HUES6 (cell line): Measurements from ENCODE around the gene FBLN7.
"Not testable (repeated sequence)": the region's sequence is repeated elsewhere in the genome, so short reads cannot be mapped to it uniquely, and the experiment has no call there.

Experiments used
- H3K27ac ChIP-seq: 2 replicates; pipeline ENCODE4 v1.7.0; 2013; ENCODE audit warnings: low read depth, mild to moderate bottlenecking, low read length, inconsistent platforms
- H3K27me3 ChIP-seq: 2 replicates; pipeline ENCODE4 v1.6.1; 2013; ENCODE audit warnings: low read length; ENCODE audit not compliant: control insufficient read depth, insufficient read depth
- H3K36me3 ChIP-seq: 2 replicates; pipeline ENCODE4 v1.6.1; 2013; ENCODE audit warnings: low read length; ENCODE audit not compliant: control insufficient read depth, insufficient read depth
- H3K4me1 ChIP-seq: 2 replicates; pipeline ENCODE4 v1.6.1; 2013; ENCODE audit warnings: low read length; ENCODE audit not compliant: control insufficient read depth, insufficient read depth
- H3K4me3 ChIP-seq: 2 replicates; pipeline ENCODE4 v1.5.1; 2013; ENCODE audit warnings: low read depth, low read length
- H3K9ac ChIP-seq: one replicate; pipeline ENCODE4 v1.6.1; 2013; ENCODE audit warnings: mild to moderate bottlenecking, low read length
- H3K9me3 ChIP-seq: 2 replicates; pipeline ENCODE4 v1.6.1; 2013; ENCODE audit warnings: low read depth, low read length; ENCODE audit not compliant: control insufficient read depth, insufficient read depth

Gene FBLN7

DNA sequence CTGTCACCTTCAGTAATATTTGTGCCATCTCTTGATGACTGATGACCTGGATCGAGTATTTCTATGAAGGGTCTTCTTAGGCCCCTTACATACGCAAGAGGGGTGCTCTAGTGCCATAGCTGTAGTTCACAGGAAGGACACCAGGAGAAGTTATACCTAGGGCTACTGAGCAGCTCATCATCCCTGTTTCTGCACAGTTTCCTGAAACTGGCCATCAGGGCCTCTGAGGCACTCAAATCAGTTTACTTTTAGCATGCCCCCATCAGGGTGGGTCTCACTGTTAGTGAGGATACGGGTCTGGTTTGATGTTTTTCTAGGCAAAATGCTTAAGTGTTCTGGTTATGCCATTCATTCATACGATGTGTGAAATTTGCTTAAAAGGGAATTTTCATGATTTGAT lies 20.0 kb upstream of the FBLN7 start:
- H3K9me3 ChIP-seq: no peaks in the 10 kb centered on the region
- no peaks in the 10 kb centered on the region for H3K27me3 ChIP-seq
- H3K4me1 ChIP-seq: no peaks in the 10 kb centered on the region
- no peak overlapping the region for H3K27ac ChIP-seq
- no peak overlapping the region for H3K9ac ChIP-seq
- peaks cover 9% of the 10 kb centered on the region; the same call in 1 of the 2 replicates for H3K36me3 ChIP-seq
- no peak overlapping the region for H3K4me3 ChIP-seq

DNA sequence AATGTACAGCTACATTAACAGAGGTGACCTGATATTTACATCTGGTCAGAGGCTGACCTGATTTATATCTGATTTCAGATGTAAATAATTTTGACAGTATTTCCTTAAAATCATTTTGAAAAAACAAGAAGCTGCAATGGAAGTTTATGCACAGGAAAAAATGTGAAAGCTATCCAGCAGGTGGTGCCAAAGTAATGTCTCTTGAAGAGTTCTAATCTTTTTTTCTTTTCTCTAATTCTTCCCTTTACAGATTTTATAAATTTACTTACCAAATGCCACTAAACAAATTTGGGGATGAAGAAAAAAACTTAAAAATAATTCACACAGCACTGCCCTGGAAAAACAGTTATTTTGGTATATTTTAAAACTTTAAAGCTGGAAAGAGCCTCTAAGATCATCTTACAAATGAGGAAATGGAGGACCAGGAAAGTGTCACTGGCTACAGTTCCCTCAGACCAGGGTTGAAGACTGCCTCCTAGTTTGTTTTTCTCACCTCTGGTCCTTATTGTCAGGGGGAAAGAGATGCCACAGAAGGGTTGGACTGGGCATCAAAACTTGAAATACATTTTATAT lies 16.4 kb upstream of the FBLN7 start:
- Histone ChIP-seq H3K27ac (no peak overlapping the region), H3K4me1 (no peaks in the 10 kb centered on the region), H3K27me3 (no peaks in the 10 kb centered on the region), H3K9ac (no peak overlapping the region), H3K36me3 (peaks cover 7% of the 10 kb centered on the region; the same call in 1 of the 2 replicates), H3K4me3 (no peak overlapping the region), H3K9me3 (no peaks in the 10 kb centered on the region)

DNA sequence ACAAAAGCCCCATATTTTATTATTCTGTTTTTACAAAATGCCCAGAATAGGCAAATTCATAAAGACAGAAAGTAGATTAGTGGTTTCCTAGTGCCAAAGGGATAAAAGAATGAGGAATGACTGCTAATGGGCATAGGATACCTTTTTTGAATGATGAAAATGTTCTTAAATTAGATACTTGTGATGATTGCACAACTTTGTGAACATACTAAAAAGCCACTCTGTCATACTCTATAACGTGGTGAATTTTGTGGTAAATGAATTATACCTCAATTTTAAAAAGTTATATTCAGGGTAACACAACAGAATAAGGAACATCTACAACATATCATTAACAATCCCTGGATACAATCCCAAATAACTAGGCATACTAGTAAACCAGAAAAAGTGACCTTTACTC lies 9.1 kb upstream of the FBLN7 start:
- no peak overlapping the region for H3K4me3 ChIP-seq
- no peaks in the 10 kb centered on the region for H3K4me1 ChIP-seq
- peaks cover 9% of the 10 kb centered on the region for H3K9me3 ChIP-seq
- no peaks in the 10 kb centered on the region for H3K36me3 ChIP-seq
- no peak overlapping the region for H3K9ac ChIP-seq
- H3K27ac ChIP-seq: no peak overlapping the region
- no peaks in the 10 kb centered on the region for H3K27me3 ChIP-seq

- H3K36me3 ChIP-seq: no peaks in the 10 kb centered on the region
- no peak overlapping the region for H3K4me3 ChIP-seq
- H3K9me3 ChIP-seq: peaks cover 5% of the 10 kb centered on the region; the same call in 1 of the 2 replicates
- peaks cover 24% of the 10 kb centered on the region for H3K27me3 ChIP-seq
- no peak overlapping the region for H3K27ac ChIP-seq
- H3K9ac ChIP-seq: no peak overlapping the region
- peaks cover 5% of the 10 kb centered on the region; the same call in 1 of the 2 replicates for H3K4me1 ChIP-seq
Observed at GRCh38 chr2:112133344-112133743, 4.8 kb upstream of the FBLN7 start.

DNA sequence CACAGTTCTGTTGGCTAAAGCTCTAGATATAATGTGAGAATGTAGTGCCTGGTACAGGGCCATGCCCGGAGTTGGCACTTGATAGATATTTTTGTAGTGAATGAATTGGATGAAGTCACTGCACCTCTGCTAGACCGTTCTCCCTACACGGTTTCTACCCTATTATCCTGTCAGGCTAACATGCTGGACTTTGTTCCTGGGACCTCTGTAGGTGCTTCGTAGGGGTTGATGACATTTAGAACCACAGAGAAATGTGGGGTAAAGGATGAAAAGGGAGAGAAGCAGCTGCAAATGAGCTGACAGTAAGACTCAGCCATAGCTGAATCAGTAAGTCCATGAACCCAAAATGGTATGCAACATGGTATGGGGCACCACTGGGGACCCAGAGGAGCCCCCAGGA lies 4.1 kb upstream of the FBLN7 start:
- H3K9me3 ChIP-seq: peaks cover 5% of the 10 kb centered on the region; the same call in 1 of the 2 replicates
- H3K4me1 ChIP-seq: peaks cover 5% of the 10 kb centered on the region; the same call in 1 of the 2 replicates
- no peak overlapping the region for H3K27ac ChIP-seq
- H3K27me3 ChIP-seq: peaks cover 31% of the 10 kb centered on the region
- H3K36me3 ChIP-seq: no peaks in the 10 kb centered on the region
- no peak overlapping the region for H3K4me3 ChIP-seq
- H3K9ac ChIP-seq: no peak overlapping the region

GRCh38 chr2:112136096-112136495 lies 2.1 kb upstream of the FBLN7 start:
- H3K4me3 ChIP-seq: no peak overlapping the region
- H3K9ac ChIP-seq: no peak overlapping the region
- H3K27ac ChIP-seq: no peak overlapping the region
- H3K4me1 ChIP-seq: peaks cover 5% of the 10 kb centered on the region; the same call in 1 of the 2 replicates
- no peaks in the 10 kb centered on the region for H3K36me3 ChIP-seq
- peaks cover 49% of the 10 kb centered on the region for H3K27me3 ChIP-seq
- peaks cover 5% of the 10 kb centered on the region; the same call in 1 of the 2 replicates for H3K9me3 ChIP-seq

- Histone ChIP-seq H3K27me3 (peaks cover 65% of the 10 kb centered on the region), H3K9me3 (peaks cover 5% of the 10 kb centered on the region; the same call in 1 of the 2 replicates), H3K36me3 (no peaks in the 10 kb centered on the region), H3K4me1 (peaks cover 5% of the 10 kb centered on the region; the same call in 1 of the 2 replicates), H3K9ac (no peak overlapping the region), H3K27ac (no peak overlapping the region), H3K4me3 (peak overlapping the region; percentile 62)
Observed at GRCh38 chr2:112137516-112138158, 548 bp upstream of the FBLN7 start.

DNA sequence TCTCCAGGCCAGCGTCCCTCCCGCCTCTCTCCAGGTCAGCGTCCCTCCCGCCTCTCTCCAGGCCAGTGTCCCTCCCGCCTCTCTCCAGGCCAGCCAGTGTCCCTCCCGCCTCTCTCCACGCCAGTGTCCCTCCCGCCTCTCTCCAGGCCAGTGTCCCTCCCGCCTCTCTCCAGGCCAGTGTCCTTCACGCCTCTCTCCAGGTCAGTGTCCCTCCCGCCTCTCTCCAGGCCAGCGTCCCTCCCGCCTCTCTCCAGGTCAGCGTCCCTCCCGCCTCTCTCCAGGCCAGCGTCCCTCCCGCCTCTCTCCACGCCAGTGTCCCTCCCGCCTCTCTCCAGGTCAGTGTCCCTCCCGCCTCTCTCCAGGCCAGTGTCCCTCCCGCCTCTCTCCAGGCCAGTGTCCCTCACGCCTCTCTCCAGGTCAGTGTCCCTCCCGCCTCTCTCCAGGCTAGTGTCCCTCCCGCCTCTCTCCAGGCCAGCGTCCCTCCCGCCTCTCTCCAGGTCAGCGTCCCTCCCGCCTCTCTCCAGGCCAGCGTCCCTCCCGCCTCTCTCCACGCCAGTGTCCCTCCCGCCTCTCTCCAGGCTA lies 939 bp downstream of the FBLN7 start:
- peak overlapping the region; percentile 62 for H3K4me3 ChIP-seq
- H3K27me3 ChIP-seq: peaks cover 70% of the 10 kb centered on the region
- H3K4me1 ChIP-seq, H3K9me3 ChIP-seq, H3K27ac ChIP-seq, H3K36me3 ChIP-seq, H3K9ac ChIP-seq: not testable (repeated sequence)

DNA sequence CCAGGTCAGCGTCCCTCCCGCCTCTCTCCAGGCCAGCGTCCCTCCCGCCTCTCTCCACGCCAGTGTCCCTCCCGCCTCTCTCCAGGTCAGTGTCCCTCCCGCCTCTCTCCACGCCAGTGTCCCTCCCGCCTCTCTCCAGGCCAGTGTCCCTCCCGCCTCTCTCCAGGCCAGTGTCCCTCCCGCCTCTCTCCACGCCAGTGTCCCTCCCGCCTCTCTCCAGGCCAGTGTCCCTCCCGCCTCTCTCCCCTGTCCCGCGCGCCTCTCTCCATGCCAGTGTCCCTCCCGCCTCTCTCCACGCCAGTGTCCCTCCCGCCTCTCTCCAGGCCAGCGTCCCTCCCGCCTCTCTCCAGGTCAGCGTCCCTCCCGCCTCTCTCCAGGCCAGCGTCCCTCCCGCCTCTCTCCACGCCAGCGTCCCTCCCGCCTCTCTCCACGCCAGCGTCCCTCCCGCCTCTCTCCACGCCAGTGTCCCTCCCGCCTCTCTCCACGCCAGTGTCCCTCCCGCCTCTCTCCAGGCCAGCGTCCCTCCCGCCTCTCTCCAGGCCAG lies 1.5 kb downstream of the FBLN7 start:
- not testable (repeated sequence) for H3K9ac ChIP-seq, H3K9me3 ChIP-seq, H3K27ac ChIP-seq, H3K4me1 ChIP-seq, H3K36me3 ChIP-seq
- peaks cover 70% of the 10 kb centered on the region for H3K27me3 ChIP-seq
- peak overlapping the region; percentile 49 for H3K4me3 ChIP-seq

GRCh38 chr2:112140205-112140802 lies 2.1 kb downstream of the FBLN7 start:
- Histone ChIP-seq H3K27me3 (peaks cover 70% of the 10 kb centered on the region), H3K9ac (no peak overlapping the region), H3K4me1 (peaks cover 5% of the 10 kb centered on the region; the same call in 1 of the 2 replicates), H3K27ac (no peak overlapping the region), H3K9me3 (no peaks in the 10 kb centered on the region), H3K4me3 (peak overlapping the region; percentile 49), H3K36me3 (no peaks in the 10 kb centered on the region)
